MM.1S (cell line): ENCODE results near the gene LRRC25.
"Not testable (repeated sequence)": the region's sequence is repeated elsewhere in the genome, so short reads cannot be mapped to it uniquely, and the experiment has no call there.

Experiments used
- DNase-seq: peaks from one replicate; pipeline ENCODE4 v3.0.0-alpha.2; 2015
- H2AFZ ChIP-seq: fragments of 300-600 bp; sonication (generic); 2 replicates; pipeline ENCODE4 v1.6.0; 2016; ENCODE audit warnings: antibody characterized with exemption, low read length
- H3F3A ChIP-seq: fragments of 300-600 bp; sonication (generic); 2 replicates; pipeline ENCODE4 v1.6.1; 2016; ENCODE audit warnings: mild to moderate bottlenecking, antibody characterized with exemption, low read length, moderate library complexity, mixed read lengths; ENCODE audit not compliant: insufficient read depth
- H3K27ac ChIP-seq: fragments of 300-600 bp; sonication (generic); 2 replicates; pipeline ENCODE4 v1.5.1; 2016; ENCODE audit warnings: mild to moderate bottlenecking, low read length
- H3K27me3 ChIP-seq: fragments of 300-600 bp; sonication (generic); replicated peaks from 2 replicates; pipeline ENCODE4 v1.6.0; 2016; ENCODE audit warnings: low read length; ENCODE audit not compliant: insufficient read depth
- H3K36me3 ChIP-seq: fragments of 300-600 bp; sonication (generic); replicated peaks from 2 replicates; pipeline ENCODE4 v1.6.1; 2016; ENCODE audit warnings: mild to moderate bottlenecking, low read length, mixed read lengths; ENCODE audit not compliant: insufficient read depth
- H3K4me1 ChIP-seq: fragments of 300-600 bp; sonication (generic); 2 replicates; pipeline ENCODE4 v1.6.1; 2016; ENCODE audit warnings: low read length, mixed read lengths
- H3K4me2 ChIP-seq: fragments of 300-600 bp; sonication (generic); 2 replicates; pipeline ENCODE4 v1.6.0; 2016; ENCODE audit warnings: low read depth, low read length
- H3K4me3 ChIP-seq: fragments of 300-600 bp; sonication (generic); 2 replicates; pipeline ENCODE4 v1.5.1; 2016; ENCODE audit warnings: low read length, mixed read lengths
- H3K79me2 ChIP-seq: fragments of 300-600 bp; sonication (generic); 2 replicates; pipeline ENCODE4 v1.6.1; 2016; ENCODE audit warnings: mixed run types, low read length, mixed read lengths
- H3K9ac ChIP-seq: fragments of 300-600 bp; sonication (generic); 2 replicates; pipeline ENCODE4 v1.6.1; 2016; ENCODE audit warnings: low read length, mixed read lengths
- H3K9me2 ChIP-seq: fragments of 300-600 bp; sonication (generic); replicated peaks from 2 replicates; pipeline ENCODE4 v1.6.1; 2016; ENCODE audit warnings: mild to moderate bottlenecking, low read length, mixed read lengths; ENCODE audit not compliant: insufficient read depth
- H3K9me3 ChIP-seq: fragments of 300-600 bp; sonication (generic); replicated peaks from 2 replicates; pipeline ENCODE4 v1.6.1; 2016; ENCODE audit warnings: mild to moderate bottlenecking, low read length, mixed read lengths; ENCODE audit not compliant: insufficient read depth
- H4K20me1 ChIP-seq: fragments of 300-600 bp; sonication (generic); 2 replicates; pipeline ENCODE4 v1.6.1; 2016; ENCODE audit warnings: mild to moderate bottlenecking, low read length, moderate library complexity, mixed read lengths; ENCODE audit not compliant: insufficient read depth
- CTCF ChIP-seq: fragments of 300-600 bp; sonication (generic); IDR thresholded peaks from 2 replicates; pipeline ENCODE4 v1.5.1; 2016; ENCODE audit warnings: antibody characterized with exemption, low read length, mixed read lengths
- EZH2 ChIP-seq: fragments of 300-600 bp; sonication (generic); optimal IDR thresholded peaks from 2 replicates; pipeline ENCODE3; 2017; ENCODE audit warnings: low read depth, mild to moderate bottlenecking, antibody characterized with exemption, low read length, mixed read lengths
- EZH2phosphoT487 ChIP-seq: fragments of 300-600 bp; sonication (generic); IDR thresholded peaks from 2 replicates; pipeline ENCODE4 v1.6.1; 2018; ENCODE audit warnings: antibody characterized with exemption, low read length

Gene LRRC25

GRCh38 chr19:18349524-18350128 lies 47.8 kb downstream of the LRRC25 start:
- H3K9me3 ChIP-seq, result no peaks in the 10 kb centered on the region
- TF ChIP-seq EZH2phosphoT487 (no peak), CTCF (peak; percentile 34)
- no peak overlapping the region for H3K4me2 ChIP-seq
- no peak overlapping the region for H3K27ac ChIP-seq
- H3K36me3 ChIP-seq, result no peaks in the 10 kb centered on the region
- no peaks in the 10 kb centered on the region for H3K9me2 ChIP-seq
- H3K27me3 ChIP-seq, result no peaks in the 10 kb centered on the region
- no peaks in the 10 kb centered on the region for H3K4me1 ChIP-seq
- no peak overlapping the region for H3K4me3 ChIP-seq
- H4K20me1 ChIP-seq, result no peaks in the 10 kb centered on the region
- no peak overlapping the region for H3K9ac ChIP-seq
- no peaks in the 10 kb centered on the region for H3F3A ChIP-seq
- H3K79me2 ChIP-seq, result no peaks in the 10 kb centered on the region
- DNase-seq, result no peak
- no peak overlapping the region for H2AFZ ChIP-seq

- H3K4me1 ChIP-seq, H3K79me2 ChIP-seq, H3K4me2 ChIP-seq, H3K9me2 ChIP-seq, H3K9me3 ChIP-seq, H2AFZ ChIP-seq, H4K20me1 ChIP-seq, H3K27me3 ChIP-seq, H3F3A ChIP-seq, H3K36me3 ChIP-seq, DNase-seq, H3K9ac ChIP-seq, H3K27ac ChIP-seq, H3K4me3 ChIP-seq: not testable (repeated sequence)
Observed at GRCh38 chr19:18348818-18349339, 48.5 kb downstream of the LRRC25 start.

GRCh38 chr19:18348171-18348570 lies 49.3 kb downstream of the LRRC25 start:
- no peak overlapping the region for H2AFZ ChIP-seq
- H4K20me1 ChIP-seq, result no peaks in the 10 kb centered on the region
- no peak overlapping the region for H3K4me2 ChIP-seq
- no peaks in the 10 kb centered on the region for H3K9me2 ChIP-seq
- DNase-seq, result no peak
- no peaks in the 10 kb centered on the region for H3K9me3 ChIP-seq
- no peaks in the 10 kb centered on the region for H3K4me1 ChIP-seq
- H3K9ac ChIP-seq, result no peak overlapping the region
- TF ChIP-seq EZH2phosphoT487, result no peak
- no peak for TF ChIP-seq EZH2
- no peak for TF ChIP-seq CTCF
- no peak overlapping the region for H3K4me3 ChIP-seq
- H3K36me3 ChIP-seq, result no peaks in the 10 kb centered on the region
- H3K79me2 ChIP-seq, result no peaks in the 10 kb centered on the region
- H3F3A ChIP-seq, result no peaks in the 10 kb centered on the region
- no peaks in the 10 kb centered on the region for H3K27me3 ChIP-seq
- H3K27ac ChIP-seq, result no peak overlapping the region

- H3K36me3 ChIP-seq, result no peaks in the 10 kb centered on the region
- H3K9me3 ChIP-seq, result no peaks in the 10 kb centered on the region
- H3K79me2 ChIP-seq, result 0 out of 2 replicates have a peak, but pooled peaks cover 5% of the 10 kb centered on the region
- no peaks in the 10 kb centered on the region for H3K4me1 ChIP-seq
- H3K9ac ChIP-seq, result no peak overlapping the region
- H3K27ac ChIP-seq, result no peak overlapping the region
- TF ChIP-seq CTCF (no peak), EZH2phosphoT487 (no peak)
- no peak overlapping the region for H2AFZ ChIP-seq
- H3K27me3 ChIP-seq, result no peaks in the 10 kb centered on the region
- no peak for DNase-seq
- H3F3A ChIP-seq, result no peaks in the 10 kb centered on the region
- no peaks in the 10 kb centered on the region for H3K9me2 ChIP-seq
- no peak overlapping the region for H3K4me2 ChIP-seq
- H4K20me1 ChIP-seq, result no peaks in the 10 kb centered on the region
- H3K4me3 ChIP-seq, result no peak overlapping the region
Observed at GRCh38 chr19:18346091-18346490, 51.3 kb downstream of the LRRC25 start.
